C4-2B (cell line): ENCODE measurements around the gene ATAD3B.

Source experiments
- ZFX ChIP-seq: fragments of 450-650 bp; IDR thresholded peaks from 2 replicates; pipeline ENCODE4 v1.6.1; 2017
- TF ChIP-seq, protein P1 (sequence below): fragments of 450-650 bp; conservative IDR thresholded peaks from 2 replicates; pipeline ENCODE4 v1.5.1; 2017; ENCODE audit warnings: mild to moderate bottlenecking

DNA sequence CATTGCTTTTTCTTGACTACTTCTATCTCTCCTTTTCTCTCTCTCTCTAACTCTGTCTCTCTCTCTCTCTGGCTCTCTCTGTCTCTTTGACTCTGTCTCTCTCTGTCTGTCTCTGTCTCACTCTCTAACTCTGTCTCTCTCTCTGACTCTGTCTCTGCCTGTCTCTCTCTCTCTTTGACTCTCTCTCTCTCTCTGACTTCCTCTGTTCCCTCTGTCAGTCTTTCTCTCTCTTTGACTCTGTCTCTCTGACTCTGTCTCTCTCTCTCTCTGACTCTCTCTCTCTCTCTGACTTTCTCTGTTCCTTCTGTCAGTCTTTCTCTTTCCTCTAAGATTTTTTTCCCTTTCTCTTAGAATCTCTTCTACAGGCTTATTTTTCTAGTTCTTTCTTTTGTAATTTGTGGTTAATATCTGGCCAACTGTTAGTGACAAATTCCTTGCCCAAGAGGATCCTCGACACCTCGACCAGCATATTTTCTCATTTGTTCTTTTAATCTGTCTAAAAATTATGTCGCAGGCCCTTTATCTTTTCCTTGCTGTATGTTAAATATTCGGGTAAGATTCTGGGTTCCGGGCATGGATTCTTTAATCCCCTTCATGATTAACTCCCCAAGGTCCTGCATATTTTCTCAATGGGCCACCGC lies 22.3 kb upstream of the ATAD3B start, which contains the start of gene ATAD3C:
- TF ChIP-seq, protein P1, sequence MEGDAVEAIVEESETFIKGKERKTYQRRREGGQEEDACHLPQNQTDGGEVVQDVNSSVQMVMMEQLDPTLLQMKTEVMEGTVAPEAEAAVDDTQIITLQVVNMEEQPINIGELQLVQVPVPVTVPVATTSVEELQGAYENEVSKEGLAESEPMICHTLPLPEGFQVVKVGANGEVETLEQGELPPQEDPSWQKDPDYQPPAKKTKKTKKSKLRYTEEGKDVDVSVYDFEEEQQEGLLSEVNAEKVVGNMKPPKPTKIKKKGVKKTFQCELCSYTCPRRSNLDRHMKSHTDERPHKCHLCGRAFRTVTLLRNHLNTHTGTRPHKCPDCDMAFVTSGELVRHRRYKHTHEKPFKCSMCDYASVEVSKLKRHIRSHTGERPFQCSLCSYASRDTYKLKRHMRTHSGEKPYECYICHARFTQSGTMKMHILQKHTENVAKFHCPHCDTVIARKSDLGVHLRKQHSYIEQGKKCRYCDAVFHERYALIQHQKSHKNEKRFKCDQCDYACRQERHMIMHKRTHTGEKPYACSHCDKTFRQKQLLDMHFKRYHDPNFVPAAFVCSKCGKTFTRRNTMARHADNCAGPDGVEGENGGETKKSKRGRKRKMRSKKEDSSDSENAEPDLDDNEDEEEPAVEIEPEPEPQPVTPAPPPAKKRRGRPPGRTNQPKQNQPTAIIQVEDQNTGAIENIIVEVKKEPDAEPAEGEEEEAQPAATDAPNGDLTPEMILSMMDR = no peak
- TF ChIP-seq ZFX = no peak
